HG03575 (cell line): ENCODE results near the gene TMEM221.

Source experiments
- ATAC-seq: cut with Tn5 transposase; IDR thresholded peaks from one replicate; pipeline ENCODE4 v1.9.1; 2021; ENCODE audit not compliant: unreplicated experiment, insufficient number of reproducible peaks, low FRiP score; ENCODE audit errors: extremely low read depth

The TMEM221 gene

DNA sequence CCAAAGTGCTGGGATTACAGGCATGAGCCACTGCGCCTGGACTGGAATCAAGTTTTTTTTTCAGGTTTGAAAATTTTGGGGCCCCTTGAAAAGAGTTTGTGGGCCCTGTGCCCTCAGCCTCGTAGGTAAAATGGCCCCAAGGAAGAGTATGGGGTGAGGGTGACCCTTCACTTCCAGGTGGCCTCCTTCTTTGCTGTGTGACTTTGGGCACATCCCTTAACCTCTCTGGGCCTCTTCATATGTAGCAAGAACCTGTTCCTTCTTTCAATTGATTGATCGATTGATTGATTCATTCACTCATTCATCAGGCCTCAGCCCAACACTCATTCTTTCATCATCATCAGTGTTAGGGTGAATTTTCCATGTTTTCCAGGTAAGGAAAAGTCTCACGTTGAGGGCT, 3.4 kb upstream of the TMEM221 start:
- ATAC-seq: no peak

DNA sequence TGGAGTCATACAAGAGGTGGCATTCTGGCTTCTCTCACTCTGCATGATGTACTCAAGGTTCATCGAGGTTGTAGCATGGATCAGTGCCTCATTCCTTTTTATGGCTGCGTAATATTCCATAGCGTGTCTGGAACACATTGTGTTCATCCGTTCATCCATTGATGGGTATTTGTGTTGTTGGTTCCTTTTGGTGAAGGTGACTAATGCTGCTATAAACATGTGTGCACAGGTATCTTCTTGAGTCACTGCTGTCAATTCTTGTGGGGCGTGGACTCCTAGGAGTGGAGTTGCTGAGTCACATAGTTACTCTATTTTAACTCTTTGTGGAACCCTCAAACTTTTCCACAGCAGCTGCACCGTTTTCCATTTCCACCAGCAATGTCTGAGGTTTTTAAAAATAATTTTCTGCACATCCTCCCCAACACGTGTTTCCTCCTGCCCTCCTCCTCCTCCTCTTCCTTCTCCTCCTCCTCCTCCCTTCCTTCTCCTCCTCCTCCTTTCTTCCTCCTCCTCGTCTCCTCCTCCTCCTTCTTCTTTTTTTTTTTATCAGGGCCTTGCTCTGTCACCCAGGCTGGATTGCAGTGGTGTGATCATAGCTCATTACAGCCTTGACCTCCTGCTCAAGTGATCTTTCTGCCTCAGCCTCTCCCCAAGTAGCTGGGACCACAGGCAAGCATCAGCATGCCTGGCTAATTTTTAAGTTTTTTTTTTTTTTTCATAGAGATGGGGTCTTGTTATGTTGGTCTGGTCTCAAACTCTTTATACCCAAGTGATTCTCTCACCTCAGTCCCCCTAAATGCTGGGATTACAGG, 2.0 kb upstream of the TMEM221 start:
- ATAC-seq: no peak

DNA sequence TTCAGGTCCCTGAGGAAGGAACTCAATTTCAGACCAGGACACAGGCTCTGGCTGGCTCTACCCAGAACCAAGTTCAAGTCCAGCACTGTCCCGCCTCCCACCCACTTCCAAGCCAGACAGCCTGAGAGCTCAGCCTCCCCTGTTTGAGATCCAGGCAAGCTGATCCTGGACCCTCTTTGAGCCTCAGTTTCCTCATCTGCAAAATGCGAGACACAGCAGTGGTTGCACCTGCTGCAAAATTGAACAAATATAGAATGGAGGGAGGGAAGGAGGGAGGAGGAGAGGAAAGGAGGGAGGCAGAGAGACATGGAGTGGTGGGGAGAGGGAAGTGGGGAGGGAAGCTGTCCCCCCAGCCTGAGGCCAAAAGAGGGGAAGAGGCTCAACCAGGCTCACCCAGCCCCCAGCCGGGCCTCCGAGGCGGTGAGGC, 751 bp downstream of the TMEM221 start:
- no peak for ATAC-seq

DNA sequence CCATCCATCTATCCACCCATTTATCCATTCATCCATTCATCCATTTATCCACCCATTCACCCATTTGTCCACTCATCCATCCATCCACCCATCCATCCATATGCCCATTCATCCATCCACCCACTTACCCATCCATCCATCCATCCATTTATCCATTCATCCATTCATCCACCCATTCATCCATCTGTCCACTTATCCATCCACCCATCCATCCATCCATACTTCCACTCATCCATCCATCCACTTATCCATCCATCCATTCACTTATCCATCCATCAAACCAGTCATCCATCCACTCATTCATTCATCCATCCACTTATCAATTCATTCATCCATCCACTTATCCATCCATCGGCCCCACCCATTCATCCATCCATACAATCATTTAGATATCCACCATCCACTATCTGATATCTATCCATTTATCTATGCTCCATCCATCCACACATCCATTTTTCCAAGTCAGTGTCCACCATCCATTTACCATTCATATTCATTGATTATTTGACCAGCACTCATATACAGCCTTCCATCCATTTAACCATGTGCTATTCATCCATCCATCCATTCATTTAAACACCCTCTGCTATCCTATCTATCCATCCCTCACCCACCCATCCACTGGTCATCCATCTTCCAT, 2.8 kb downstream of the TMEM221 start:
- ATAC-seq: no peak

DNA sequence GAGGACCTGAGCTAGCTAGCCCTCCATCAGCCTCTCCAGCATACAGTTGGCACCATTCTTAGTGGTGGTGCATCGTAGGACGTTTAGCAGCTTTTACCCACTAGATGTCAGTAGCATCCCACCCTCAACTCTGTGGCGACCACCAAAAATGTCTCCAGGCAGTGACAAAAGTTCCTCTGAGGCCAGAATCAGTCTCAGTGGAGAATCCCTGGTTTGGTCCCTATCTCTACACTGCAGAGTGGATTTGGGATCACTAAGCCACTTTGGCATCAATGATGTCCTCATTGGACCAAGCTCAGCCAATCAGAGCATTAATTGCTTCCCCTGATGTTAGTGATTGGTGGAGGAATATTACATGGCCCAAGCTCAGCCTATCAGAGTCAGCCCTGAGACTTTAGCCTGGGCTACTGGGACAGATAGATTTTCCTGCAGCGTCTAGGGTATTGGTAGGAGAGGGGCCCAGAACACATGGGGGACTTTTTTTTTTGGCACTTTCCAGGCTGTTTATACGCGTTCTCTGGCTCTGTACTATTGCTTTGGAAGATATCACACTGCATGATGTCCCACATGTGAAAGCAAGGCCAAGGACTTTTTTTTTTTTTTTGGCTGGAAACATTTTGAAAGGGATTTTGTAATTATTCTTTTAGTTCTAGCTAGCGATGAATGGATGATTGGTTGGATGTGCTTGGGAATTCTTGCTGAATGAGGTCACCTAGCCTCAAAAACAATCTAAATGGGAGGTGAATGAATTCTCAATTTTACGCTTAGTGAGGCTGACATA, 7.0 kb downstream of the TMEM221 start:
- no peak for ATAC-seq

DNA sequence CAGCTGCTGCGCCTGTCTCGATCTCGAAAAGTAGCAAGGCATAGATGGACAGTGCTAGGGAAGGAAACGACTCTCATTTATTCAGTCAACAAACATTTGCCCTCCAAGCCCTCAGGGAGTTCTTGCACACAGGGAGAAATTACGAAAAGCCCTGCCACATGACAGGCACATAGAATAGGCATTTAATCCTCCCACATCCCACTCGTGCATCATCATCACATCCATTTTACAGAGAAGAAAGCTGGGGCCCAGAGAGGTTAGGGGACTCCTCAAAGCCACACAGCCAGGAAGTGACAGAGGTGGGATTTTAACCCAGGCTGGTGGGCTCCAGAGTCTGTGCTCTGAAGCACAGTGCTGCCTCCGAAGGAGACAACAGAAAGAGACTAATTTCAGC, 11.6 kb downstream of the TMEM221 start:
- no peak for ATAC-seq

DNA sequence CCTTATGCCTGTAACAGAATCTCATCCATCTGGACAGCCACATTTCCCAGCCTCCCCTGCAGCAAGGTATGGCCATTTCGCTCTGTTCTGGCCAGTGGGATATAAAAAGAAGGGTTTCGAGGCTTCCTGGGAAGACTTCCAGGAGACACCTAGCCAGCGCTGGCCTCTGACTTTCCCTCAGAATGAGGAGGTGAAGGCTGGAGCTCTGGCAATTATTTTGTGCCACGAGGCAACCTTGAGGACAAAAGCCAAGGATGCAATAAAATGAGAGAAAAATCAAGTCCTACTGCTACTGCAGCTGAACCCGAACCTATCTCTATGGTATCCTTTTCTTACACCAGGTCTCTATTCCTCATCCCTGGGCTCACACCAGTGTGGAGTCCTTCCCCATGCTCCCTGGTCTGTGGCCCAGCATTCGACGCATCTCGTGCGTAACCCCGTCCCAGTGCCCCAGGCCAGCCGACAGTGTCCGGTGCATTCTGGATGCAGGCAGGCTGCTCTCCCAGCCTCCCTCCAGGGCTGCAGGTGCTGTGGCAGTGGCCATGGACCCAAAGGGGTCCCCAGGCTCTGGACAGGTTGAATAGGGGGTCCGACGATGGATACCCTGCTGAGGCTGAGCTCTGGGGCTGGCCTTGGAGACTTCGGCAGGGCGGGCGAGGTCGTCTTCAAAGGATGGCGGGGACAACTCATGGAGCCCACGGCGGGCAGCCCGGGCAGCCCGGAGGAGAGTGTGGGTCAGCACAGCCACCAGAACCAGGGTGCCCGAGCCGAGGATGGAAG, 12.2 kb downstream of the TMEM221 start:
- ATAC-seq: no peak

DNA sequence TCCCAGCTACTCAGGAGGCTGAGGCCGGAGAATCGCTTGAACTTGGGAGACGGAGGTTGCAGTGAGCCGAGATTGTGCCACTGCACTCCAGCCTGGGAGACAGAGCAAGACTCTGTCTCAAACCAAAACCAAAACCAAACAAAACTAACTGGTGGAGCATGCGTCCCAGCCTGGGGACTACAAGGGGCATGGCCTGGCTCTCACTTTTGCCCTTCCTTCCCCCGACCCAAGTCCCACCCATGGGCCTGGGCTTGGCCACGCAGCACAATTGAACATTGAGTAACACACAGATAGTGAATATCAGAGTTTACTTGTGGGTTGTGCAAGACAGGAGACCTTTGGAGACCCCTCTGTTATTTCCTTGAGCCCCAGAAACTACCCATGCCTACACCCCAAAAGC, 13.2 kb downstream of the TMEM221 start:
- no peak for ATAC-seq

DNA sequence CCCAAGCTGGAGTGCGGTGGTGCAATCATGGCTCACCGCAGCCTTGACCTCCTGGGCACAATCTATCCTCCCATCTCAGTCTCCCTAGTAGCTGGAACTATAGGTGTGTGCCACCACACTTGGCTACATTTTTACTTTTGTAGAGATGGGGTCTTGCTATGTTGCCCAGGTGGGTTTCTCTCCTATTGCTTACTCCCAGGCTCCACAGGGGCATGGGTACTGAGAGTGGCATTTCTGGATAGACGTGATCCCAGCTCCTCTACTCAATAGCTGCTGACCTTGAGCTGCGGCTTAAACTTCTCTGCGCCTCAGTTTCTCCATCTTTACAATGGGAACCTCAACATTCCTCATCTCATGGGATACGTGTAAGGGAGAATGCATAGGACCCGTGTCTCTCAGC, 17.1 kb downstream of the TMEM221 start:
- no peak for ATAC-seq

DNA sequence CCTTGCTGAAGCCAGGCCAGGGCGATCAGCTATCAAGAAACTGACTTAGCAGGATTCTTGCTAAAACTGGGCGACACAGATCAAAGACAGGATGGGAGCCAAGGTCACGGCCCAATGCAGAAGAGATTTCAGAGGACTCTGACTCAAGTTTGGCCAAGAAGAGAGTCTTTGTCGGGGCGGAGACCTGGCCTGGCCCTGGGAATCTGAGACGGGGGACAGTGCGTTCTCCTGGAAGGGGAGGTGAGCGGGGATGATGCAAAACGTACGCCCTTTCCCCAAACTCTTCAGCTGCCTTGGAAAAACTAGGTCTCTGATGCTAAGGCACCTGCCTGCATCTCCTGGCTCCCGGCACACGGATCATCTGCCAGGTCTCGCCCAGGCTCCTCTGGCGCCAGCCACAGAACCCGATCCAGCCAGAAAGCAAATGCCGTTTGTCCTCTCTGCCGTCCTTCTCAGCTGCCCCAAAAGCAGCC, 18.8 kb downstream of the TMEM221 start:
- ATAC-seq: no peak

DNA sequence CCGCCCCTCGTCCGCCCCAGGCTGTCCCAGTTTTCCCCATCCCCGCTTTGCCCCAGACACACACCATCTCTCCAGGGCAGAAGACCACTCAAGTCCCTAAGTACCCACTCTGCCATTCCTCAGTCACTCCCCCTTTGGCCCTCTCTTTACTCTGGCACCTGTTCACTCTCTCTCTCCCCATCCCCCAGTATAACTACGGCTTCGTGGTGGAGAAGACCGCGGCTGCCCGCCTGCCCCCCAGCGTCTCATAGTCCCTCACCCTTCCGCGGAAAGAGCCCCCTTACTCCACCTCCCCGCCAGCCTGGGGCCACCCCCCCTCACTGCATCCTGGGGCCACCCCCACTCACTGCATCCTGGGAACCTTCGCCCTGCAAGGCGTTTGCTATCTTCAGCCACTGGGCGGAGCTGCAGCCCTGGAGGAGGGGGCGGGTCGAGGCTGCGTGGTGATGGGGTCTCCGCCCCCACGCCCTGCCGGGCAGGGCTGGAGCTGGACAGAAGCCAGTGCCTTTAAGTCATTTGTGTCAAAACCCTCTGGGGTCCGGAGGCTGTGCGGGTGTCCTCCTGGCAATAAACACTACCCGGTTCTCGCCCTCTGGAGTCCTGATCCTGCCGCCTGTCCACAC, 23.6 kb downstream of the TMEM221 start:
- no peak for ATAC-seq

DNA sequence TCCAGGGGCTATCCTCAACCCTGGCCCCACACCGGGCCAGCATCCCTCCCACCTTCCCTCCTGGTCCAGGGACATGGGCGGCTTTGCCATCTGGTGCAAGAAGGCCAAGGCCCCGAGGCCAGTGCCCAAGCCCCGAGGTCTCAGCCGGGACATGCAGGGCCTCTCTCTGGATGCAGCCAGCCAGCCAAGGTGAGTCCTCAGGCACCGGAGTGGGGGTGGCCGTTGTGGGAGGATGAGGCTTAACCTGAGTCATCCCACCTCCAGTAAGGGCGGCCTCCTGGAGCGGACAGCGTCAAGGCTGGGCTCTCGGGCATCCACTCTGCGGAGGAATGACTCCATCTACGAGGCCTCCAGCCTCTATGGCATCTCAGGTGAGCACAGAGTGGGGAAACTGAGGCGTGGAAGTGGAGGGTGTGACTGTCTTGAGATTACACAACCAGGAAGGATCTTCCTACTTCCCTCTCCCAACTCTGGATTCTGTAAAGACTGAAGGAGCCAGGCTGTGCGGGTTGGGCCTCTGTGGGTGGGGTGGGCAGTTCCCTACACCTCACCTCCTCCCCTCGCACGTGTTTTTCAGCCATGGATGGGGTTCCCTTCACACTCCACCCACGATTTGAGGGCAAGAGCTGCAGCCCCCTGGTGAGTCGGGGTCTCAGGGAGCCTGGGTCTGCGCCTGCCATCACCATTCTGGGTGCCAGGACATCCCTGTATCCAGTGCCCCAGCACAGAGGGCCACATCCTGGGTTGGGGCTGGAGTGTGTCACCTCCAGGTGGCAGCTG, 24.8 kb downstream of the TMEM221 start:
- no peak for ATAC-seq

DNA sequence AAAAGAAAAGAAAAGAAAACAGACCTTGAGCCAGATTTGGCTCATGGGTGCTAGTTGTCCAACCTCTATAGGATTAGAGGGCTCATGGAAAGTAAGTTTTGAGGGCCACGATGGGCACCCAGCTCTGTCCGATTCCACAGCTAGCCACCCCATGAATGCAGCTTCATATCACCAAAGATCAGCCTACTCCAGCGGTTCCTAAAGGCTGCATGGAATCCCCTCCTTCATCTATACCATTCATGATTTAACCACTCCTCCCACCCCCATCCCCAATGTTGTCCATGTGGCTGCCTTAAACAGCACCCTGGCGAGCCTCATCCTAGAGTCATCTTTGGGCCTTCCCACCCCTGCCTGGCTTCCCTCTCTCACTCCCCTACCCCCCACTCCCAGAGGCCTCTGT, 26.5 kb downstream of the TMEM221 start:
- ATAC-seq: no peak

DNA sequence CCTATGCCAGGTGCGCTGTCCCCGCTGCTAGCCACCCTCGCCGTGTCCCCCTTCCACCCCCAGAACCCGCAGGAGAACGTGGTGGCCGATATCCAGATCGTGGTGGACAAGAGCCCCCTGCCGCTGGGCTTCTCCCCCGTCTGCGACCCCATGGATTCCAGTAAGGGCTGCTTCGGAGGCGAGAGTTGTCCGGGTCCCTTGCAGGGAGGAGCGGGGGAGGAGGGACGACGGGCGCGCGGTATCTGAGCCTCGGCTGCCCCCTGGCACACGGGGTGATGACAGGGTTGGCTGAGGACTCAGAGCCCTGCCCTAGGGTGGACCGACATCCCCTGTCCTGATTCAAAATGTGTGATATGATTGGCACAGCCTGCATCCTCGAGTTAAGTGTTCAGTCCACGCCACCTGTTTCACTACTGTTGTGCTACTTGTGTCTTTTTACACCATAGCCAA, 28.0 kb downstream of the TMEM221 start:
- no peak for ATAC-seq

DNA sequence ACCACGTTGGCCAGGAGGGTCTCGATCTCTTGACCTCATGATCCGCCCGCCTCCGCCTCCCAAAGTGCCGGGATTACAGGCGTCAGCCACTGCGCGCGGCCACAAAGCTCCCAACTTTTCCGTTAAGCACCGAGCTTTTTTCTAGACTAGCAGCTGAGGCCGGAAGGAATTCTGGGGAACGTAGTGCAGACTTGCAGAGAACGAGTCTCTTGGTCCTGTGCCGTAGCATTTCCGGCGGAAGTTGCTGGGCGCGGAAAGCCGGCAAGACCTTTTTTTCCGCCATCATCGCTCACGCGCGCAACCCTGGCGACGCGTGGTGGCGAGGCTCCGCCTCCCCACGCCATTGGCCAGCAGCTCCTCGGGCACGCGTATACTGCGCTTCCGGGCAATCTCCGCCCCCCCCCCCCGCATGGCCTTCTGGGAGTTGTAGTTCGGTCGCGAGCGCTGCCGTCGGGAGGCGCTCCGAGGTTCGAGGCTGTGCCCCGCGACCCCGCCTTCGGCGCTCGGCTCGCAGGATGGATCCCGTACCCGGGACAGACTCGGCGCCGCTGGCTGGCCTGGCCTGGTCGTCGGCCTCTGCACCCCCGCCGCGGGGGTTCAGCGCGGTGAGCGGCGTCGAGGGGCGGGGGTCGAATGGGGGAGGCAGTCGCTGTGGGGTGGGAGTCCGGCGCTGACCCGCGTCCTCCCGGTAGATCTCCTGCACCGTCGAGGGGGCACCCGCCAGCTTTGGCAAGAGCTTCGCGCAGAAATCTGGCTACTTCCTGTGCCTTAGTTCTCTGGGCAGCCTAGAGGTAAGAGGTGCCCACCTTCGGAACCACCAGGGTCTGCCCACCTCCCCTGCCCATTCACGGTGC, 28.6 kb downstream of the TMEM221 start, which contains the start of gene MVB12A:
MVB12A (plus strand) TSS at position 427 of the 854 bp plus-strand sequence; CDS start at position 516, 89 bp downstream.
- no peak for ATAC-seq

DNA sequence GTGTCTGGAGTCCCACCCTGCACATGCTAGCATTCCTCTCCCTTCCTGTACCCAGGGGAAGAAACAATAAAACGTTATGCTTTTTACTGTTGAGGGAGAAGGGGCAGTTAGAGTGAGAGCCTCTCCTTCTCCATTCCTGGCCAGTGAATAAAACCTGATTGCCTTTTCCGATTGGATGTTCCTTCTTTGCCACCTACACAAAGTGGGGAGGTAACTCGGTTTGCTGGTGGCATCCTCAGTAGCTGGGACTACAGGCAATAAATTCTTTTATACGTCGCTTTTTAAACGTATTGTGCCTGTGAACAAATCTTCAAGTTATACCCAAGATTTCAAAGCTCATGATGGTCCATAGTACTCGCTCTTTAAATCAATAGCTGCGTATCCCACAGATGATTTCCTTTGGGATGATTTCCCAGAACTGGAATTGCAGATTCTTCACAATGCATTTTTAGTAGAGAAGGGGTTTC, 29.3 kb downstream of the TMEM221 start:
- no peak for ATAC-seq

DNA sequence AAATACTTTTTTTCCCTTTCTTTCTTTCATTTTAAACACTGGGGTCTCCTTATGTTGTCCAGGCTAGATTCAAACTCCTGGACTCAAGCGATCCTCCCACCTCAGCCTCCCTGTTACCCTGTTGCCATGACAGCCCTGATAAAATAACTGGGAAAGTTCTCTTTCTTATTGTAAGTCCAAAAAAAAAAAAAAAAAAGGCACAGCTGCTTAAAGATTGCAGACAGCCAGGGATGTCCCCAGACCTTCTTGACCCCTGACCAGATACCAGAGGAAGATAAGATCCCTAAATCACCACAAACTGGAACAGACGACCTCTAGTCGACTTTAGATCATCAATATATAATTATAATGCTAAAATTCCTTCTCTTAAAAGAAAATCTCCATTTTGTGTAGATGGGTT, 29.8 kb downstream of the TMEM221 start:
- no peak for ATAC-seq
